ENCODE measurements around the gene PDE2A.

PDE2A gene

GRCh38 chr11:72702577-72703241 lies 28.5 kb upstream of the PDE2A start:
- DNase-seq (ENCODE audit: low read depth, low spot score), result no peak
- no peak overlapping the region for H3K27ac ChIP-seq
- peaks cover 11% of the 10 kb centered on the region; the same call in 1 of the 2 replicates for H3K36me3 ChIP-seq (ENCODE audit: insufficient read depth, low read length)
- H3K4me3 ChIP-seq, result no peak overlapping the region
- no peaks in the 10 kb centered on the region for H3K9me3 ChIP-seq (ENCODE audit: low read depth, low read length)
- no peak overlapping the region for H3K9ac ChIP-seq (ENCODE audit: insufficient read length)
- TF ChIP-seq POLR2AphosphoS5 (IDR thresholded peaks at IDR 0.05; ENCODE audit: borderline replicate concordance, low read depth, low read length) (no peak), EZH2 (IDR thresholded peaks at IDR 0.05) (no peak), FOXP2 (optimal IDR thresholded peaks at IDR 0.05; ENCODE audit: control extremely low read depth, extremely low read length, insufficient read depth) (no peak)

- peaks cover 4% of the 10 kb centered on the region; the same call in 1 of the 2 replicates for H3K36me3 ChIP-seq (ENCODE audit: insufficient read depth, low read length)
- no peak overlapping the region for H3K9ac ChIP-seq (ENCODE audit: insufficient read length)
- TF ChIP-seq FOXP2 (optimal IDR thresholded peaks at IDR 0.05; ENCODE audit: control extremely low read depth, extremely low read length, insufficient read depth), result no peak
- no peak for TF ChIP-seq POLR2AphosphoS5 (IDR thresholded peaks at IDR 0.05; ENCODE audit: borderline replicate concordance, low read depth, low read length)
- H3K27ac ChIP-seq, result no peak overlapping the region
- no peaks in the 10 kb centered on the region for H3K9me3 ChIP-seq (ENCODE audit: low read depth, low read length)
- no peak overlapping the region for H3K4me3 ChIP-seq
- DNase-seq (ENCODE audit: low read depth, low spot score), result no peak
Measured at GRCh38 chr11:72702096-72702495, 27.9 kb upstream of the PDE2A start.

- Histone ChIP-seq H3K36me3 (ENCODE audit: insufficient read depth, low read length) (peaks cover 3% of the 10 kb centered on the region; the same call in 1 of the 2 replicates), H3K4me3 (no peak overlapping the region), H3K9me3 (ENCODE audit: low read depth, low read length) (no peaks in the 10 kb centered on the region), H3K9ac (ENCODE audit: insufficient read length) (no peak overlapping the region), H3K27ac (no peak overlapping the region)
- DNase-seq (ENCODE audit: low read depth, low spot score), result no peak
- TF ChIP-seq EZH2 (IDR thresholded peaks at IDR 0.05) (no peak), FOXP2 (optimal IDR thresholded peaks at IDR 0.05; ENCODE audit: control extremely low read depth, extremely low read length, insufficient read depth) (no peak)
Measured at GRCh38 chr11:72701466-72701865, 27.2 kb upstream of the PDE2A start.

GRCh38 chr11:72700146-72700545 lies 25.9 kb upstream of the PDE2A start:
- peaks cover 5% of the 10 kb centered on the region; the same call in 1 of the 2 replicates for H3K36me3 ChIP-seq (ENCODE audit: insufficient read depth, low read length)
- H3K4me3 ChIP-seq, result no peak overlapping the region
- no peak overlapping the region for H3K9ac ChIP-seq (ENCODE audit: insufficient read length)
- no peaks in the 10 kb centered on the region for H3K9me3 ChIP-seq (ENCODE audit: low read depth, low read length)
- no peak overlapping the region for H3K27ac ChIP-seq
- no peak for TF ChIP-seq POLR2AphosphoS5 (IDR thresholded peaks at IDR 0.05; ENCODE audit: borderline replicate concordance, low read depth, low read length)
- no peak for TF ChIP-seq EZH2 (IDR thresholded peaks at IDR 0.05)
- DNase-seq (ENCODE audit: low read depth, low spot score), result no peak

- no peak overlapping the region for H3K9ac ChIP-seq (ENCODE audit: insufficient read length)
- no peak for DNase-seq (ENCODE audit: low read depth, low spot score)
- no peak overlapping the region for H3K4me3 ChIP-seq
- TF ChIP-seq POLR2AphosphoS5 (IDR thresholded peaks at IDR 0.05; ENCODE audit: borderline replicate concordance, low read depth, low read length), result no peak
- TF ChIP-seq FOXP2 (optimal IDR thresholded peaks at IDR 0.05; ENCODE audit: control extremely low read depth, extremely low read length, insufficient read depth), result no peak
- H3K36me3 ChIP-seq (ENCODE audit: insufficient read depth, low read length), result peaks cover 13% of the 10 kb centered on the region; the same call in 1 of the 2 replicates
- no peaks in the 10 kb centered on the region for H3K9me3 ChIP-seq (ENCODE audit: low read depth, low read length)
- H3K27ac ChIP-seq, result no peak overlapping the region
Measured at GRCh38 chr11:72697814-72698213, 23.6 kb upstream of the PDE2A start.

GRCh38 chr11:72696866-72697700 lies 22.9 kb upstream of the PDE2A start:
- TF ChIP-seq EZH2 (IDR thresholded peaks at IDR 0.05), result no peak
- no peak overlapping the region for H3K4me3 ChIP-seq
- peaks cover 13% of the 10 kb centered on the region; the same call in 1 of the 2 replicates for H3K36me3 ChIP-seq (ENCODE audit: insufficient read depth, low read length)
- H3K9me3 ChIP-seq (ENCODE audit: low read depth, low read length), result no peaks in the 10 kb centered on the region
- no peak for DNase-seq (ENCODE audit: low read depth, low spot score)
- H3K27ac ChIP-seq, result no peak overlapping the region
- no peak overlapping the region for H3K9ac ChIP-seq (ENCODE audit: insufficient read length)

- no peak for DNase-seq (ENCODE audit: low read depth, low spot score)
- H3K9ac ChIP-seq (ENCODE audit: insufficient read length), result no peak overlapping the region
- no peak overlapping the region for H3K4me3 ChIP-seq
- TF ChIP-seq FOXP2 (optimal IDR thresholded peaks at IDR 0.05; ENCODE audit: control extremely low read depth, extremely low read length, insufficient read depth) (no peak), EZH2 (IDR thresholded peaks at IDR 0.05) (no peak), POLR2AphosphoS5 (IDR thresholded peaks at IDR 0.05; ENCODE audit: borderline replicate concordance, low read depth, low read length) (no peak)
- H3K9me3 ChIP-seq (ENCODE audit: low read depth, low read length), result no peaks in the 10 kb centered on the region
- H3K36me3 ChIP-seq (ENCODE audit: insufficient read depth, low read length), result peaks cover 13% of the 10 kb centered on the region; the same call in 1 of the 2 replicates
- H3K27ac ChIP-seq, result no peak overlapping the region
Measured at GRCh38 chr11:72695354-72695753, 21.1 kb upstream of the PDE2A start.

GRCh38 chr11:72693271-72693968 lies 19.2 kb upstream of the PDE2A start:
- Histone ChIP-seq H3K9me3 (ENCODE audit: low read depth, low read length) (no peaks in the 10 kb centered on the region), H3K4me3 (no peak overlapping the region), H3K27ac (no peak overlapping the region), H3K9ac (ENCODE audit: insufficient read length) (no peak overlapping the region), H3K36me3 (ENCODE audit: insufficient read depth, low read length) (peaks cover 13% of the 10 kb centered on the region; the same call in 1 of the 2 replicates)
- no peak for TF ChIP-seq POLR2AphosphoS5 (IDR thresholded peaks at IDR 0.05; ENCODE audit: borderline replicate concordance, low read depth, low read length)
- TF ChIP-seq EZH2 (IDR thresholded peaks at IDR 0.05), result no peak
- TF ChIP-seq FOXP2 (optimal IDR thresholded peaks at IDR 0.05; ENCODE audit: control extremely low read depth, extremely low read length, insufficient read depth), result no peak
- DNase-seq (ENCODE audit: low read depth, low spot score), result no peak
